T-helper 1 cell treated with Interleukin-12 subunit alpha and Interleukin-12 subunit beta and Interleukin-4 antibody, amounts not matched to agents 30 ng/mL and 1 ng/mL, for 36 hours (primary cell): Measurements from ENCODE around the gene PRKCD. TPM values are rescaled to one million over a fixed set of nuclear protein-coding genes. Genes with fewer than 3 reads are reported as not detected.

Source experiments
- intact Hi-C: fragments of 100-400 bp; cut with micrococcal nuclease; formaldehyde crosslinking; loops from one replicate; pipeline ENCODE4 v1.15.1; 2024
- total RNA-seq: library from RNA; stranded (reverse); gene quantifications from 2 replicates; pipeline ENCODE4 v1.2.3, GENCODE V29; 2022

Gene PRKCD
- total RNA-seq, 1 donor from 2014 or later: 27.5 TPM

DNA sequence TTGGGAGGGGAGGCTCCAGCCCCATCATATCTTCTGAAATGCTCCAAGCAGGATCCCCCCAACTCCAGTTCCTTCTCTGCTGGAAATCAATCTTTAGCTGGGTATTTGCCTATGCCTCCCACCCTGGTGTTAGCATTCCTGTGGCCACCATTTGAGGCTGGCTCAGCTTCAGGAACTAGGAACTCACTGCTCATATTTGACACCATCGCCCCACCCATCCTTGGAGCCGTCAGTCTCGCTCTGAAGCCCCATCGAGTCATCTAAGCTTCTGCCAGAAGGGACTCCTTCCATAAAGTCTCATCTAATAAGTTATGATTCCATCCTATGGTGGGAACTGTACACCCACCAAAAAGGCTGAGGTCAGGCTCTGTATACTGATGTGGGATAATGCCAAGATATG is 26.4 kb downstream of the PRKCD start:
- intact Hi-C loops: no loop called here

DNA sequence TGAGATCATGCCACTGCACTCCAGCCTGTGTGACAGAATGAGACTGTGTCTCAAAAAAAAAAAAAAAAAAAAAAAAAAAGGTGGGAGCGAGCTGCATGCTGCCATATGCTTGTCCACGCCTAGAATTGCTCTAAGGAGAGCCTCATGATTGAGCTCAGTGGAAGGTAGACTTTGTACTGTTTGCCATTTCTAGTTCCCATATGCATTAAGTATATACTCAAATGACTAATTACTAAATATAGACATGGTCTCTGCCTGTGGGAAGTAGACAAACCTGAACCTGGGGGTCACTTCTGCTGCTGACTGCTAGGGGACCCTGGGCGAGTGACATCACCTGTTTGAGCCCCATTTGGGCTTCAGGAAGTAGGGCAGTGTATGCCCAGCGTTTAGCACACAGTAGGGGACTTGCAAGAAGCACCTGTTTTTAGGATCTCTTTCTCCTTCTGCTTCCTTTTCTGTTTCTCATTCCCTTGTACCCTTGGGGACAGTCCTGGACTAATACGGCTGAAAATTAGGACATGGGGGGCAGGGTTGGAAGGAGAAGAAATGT is 27.2 kb downstream of the PRKCD start:
- intact Hi-C loops: no loop called here

DNA sequence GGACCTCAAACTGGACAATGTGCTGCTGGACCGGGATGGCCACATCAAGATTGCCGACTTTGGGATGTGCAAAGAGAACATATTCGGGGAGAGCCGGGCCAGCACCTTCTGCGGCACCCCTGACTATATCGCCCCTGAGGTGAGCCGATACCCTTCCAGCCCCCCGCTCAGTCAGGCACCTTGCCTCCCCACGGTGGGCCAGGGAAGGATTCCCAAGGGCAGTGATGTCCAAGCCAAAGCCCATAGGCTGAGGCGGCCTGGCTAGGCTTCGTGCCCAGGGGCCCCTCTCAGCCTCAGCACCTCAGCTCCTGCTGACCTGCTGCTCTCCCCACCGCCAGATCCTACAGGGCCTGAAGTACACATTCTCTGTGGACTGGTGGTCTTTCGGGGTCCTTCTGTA is 27.7 kb downstream of the PRKCD start:
- intact Hi-C loops: no loop called here

DNA sequence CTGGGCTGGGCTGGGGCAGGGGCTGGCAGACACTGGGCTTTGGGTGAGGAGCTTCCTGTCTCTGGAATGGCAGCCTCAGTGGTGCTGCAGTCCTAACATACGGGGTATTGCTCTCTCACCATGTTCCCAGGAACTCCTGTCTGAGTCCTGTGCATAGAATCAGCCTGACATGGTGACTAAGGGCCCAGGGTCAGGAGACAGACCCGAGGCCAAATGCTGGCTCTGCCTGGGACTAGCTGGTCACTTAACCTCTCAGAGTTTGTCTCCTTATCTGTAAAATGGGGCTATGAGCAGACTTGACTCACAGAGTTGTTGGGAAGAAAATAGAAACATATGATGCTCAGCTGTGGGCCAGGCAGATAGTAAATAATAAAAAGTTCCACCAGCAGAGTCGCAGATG is 28.3 kb downstream of the PRKCD start:
- intact Hi-C loops: no loop called here

DNA sequence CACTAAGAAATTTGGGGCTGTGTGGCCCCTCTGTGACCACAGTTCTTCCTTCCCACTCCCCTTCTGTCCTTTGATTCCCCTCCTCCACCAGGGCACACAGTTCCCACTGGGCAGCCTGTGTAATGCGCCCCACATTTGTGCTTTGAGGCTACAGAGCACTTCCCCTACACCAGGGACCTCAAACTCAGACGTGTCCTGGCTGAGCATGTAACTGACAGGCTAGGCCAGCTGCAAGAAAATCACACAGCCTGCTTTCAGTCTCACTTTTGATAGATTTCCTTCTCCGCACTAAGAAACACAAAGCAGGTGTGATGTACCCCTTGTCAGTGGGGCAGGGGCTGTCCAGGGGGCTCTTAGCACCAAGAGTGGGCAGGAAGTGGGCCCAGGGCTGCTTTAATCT is 29.6 kb downstream of the PRKCD start:
- intact Hi-C loops: no loop called here

DNA sequence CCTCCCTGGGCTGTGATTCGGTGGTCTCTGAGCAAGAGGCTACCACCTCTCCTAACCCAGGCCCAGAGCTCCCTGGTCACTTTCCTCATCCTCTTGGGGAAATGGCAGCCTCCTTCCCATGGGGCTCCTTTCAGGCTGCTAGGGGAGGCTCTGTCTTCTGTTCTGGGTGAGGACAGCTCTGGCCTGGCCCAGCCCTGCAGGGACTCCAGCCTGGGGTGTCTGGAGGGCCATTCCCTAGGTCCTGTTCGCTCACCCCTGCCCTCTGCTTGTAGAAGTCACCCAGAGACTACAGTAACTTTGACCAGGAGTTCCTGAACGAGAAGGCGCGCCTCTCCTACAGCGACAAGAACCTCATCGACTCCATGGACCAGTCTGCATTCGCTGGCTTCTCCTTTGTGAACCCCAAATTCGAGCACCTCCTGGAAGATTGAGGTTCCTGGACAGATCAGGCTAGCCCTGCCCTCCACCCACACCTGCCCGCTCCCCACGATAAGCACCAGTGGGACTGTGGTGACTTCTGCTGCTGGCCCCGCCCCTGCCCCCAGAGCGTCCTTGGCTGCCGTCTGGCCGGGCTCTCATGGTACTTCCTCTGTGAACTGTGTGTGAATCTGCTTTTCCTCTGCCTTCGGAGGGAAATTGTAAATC is 30.9 kb downstream of the PRKCD start:
- intact Hi-C loops: no loop called here

DNA sequence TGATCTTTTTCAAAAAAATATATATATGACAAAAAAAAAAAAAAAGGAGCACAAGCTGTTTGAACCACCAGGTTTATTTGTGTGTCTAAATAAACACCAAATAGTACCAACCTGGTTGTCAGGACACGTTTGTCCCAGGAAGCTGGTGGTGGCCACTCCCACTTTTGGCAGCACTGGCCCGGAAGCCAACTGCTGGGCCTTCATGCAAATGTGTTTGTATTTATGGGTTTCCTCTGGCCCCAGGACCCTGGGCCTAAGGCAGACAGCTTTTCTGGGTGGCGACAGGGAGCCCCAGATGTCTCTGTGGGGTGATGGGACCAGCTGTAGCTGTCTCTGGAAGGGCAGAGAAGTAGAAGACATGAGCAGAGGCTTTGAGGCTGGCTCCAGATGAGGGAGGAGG is 31.6 kb downstream of the PRKCD start:
- intact Hi-C loops: no loop called here

DNA sequence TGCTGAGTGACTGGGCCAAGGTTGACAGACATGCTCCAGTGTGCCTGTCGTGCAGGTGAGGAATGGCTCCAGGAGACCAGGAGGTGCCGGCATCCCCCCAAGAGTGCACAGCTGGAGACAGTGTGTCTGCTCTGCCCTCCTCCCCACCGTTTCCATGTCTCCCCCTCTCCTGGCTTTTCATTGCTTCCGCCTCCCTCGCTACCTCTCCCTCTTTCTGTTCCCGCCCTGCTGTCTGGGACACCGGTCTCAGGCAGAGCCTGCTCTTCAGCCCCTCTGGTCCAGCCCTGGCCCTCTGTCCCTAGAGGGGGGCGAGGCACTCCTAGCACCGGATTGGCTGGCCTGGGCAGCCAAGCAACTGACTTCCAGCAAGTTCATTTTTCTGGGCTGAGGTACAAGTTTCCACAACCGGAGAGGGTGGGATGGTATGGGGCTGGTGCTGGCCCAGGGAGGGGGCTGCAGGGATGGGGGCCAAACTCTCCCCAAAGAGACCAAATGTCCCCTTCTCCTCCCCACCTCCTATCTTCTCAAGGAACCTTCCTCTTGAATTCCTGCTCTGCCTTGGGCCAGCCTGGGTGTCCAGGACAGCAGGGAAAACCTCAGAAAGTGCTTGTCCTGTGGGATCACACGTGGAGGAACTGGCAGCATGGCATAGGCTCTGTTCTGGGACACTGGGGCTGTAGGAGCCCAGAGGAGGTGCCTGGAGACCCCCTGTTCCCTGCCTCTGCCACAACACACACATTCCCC is 32.6 kb downstream of the PRKCD start:
- intact Hi-C loops: no loop called here

DNA sequence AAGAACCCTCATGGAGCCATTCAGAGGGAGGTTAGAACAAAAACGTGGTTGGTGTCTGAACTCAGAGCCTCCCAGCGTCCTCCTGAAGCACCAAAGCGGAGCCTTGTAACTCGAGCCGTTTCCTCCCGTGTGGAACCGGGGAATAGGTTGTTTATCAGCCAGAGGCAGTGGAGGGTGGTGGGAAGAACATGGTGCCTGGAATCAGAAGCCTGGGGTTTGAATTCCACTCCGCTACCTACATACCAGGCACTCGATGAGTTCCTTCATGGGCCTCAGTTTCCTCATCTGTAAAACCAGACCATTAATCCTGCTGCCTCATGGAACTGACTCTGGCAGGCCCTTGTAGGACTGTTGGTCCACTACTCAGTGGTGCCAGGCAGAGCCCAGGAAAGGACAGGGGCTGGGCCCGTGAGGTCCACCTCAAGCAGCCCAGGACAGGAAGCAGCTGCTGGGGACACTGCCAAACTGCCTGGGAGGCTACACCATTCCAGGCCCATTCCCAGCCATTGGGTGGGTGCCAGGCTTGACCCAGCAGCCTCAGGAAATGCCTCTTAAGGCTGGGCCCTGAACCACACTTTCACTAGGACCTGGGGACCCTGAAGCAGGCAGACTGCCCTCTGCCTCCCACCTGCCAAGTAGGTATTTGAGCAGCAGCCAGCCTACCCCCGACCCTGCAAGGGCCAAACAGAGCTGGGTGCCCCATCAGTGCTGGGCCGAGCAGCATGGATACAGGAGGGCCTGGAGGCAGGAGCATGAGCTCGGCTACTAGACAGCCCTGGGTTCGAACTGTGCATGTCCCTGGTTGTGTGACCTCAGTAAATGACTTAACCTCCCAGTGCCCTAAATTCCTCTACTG is 33.4 kb downstream of the PRKCD start:
- intact Hi-C loops: no loop called here

DNA sequence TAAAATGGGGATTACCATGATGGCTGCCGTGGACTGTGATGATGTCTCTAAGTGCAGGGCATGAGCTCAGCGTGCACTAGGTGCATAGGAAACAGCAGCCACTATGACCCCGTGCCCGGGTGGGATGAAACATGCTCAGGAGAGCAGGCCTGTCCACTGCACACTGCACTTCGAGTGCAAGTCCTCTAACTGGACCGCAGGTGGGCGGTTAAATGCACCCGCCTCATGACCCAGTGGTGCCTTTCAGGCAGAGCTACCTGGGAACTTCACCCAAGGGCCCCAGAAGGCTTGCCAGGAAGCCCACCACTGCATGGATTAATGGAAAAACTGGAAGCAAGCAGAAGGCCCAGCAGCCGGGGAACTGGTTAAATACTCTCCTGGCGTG is 34.0 kb downstream of the PRKCD start:
- intact Hi-C loops: no loop called here

DNA sequence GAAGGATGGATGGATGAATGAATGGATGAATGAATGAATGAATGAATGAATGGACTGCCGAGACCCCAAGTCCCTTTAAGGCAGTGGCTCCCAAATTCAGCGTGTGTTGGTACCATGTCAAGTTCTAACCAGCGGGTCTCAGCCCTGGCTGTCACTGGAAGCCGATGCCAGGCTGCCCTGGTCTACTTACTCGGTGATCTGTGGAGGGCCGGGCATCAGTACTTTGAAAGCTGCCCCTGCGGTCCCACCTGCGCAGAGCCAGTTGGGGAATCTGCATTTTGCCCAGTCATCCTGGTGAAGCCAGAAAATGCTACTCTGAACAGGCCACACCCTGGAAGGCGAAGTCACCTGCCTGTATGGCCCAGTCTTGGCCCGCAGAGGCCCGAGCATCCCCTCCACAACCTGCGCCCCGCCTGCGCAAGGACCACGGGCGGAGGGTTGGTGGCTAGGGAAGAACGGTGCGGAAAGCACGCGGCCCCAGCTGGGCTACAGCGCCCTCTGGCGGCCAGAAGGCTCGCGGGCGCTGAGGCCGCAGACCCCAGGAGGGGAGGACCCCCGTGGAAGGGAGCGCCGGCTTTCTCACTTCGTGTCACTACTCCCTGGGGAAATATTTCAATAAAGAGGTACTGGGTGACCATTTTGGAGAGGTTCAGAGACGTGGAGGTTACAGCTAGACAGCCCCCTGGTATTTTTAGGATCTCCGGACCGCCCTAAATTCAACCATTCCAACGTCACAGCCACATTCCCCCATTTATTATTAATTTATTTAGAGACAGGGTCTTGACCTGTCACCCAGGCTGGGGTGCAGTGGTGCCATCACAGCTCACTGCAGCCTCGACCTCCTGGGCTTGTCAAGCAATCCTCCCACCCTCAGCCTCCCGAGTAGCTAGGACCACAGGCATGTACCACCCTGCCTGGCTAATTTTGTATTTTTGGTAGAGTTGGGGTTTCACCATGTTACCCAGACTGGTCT is 34.9 kb downstream of the PRKCD start:
- intact Hi-C loops: loop anchor here (1.0 to 2.0 kb wide), 7 partner anchors 35 to 454 kb away; partner anchors contain the start of genes PRKCD and RFT1

DNA sequence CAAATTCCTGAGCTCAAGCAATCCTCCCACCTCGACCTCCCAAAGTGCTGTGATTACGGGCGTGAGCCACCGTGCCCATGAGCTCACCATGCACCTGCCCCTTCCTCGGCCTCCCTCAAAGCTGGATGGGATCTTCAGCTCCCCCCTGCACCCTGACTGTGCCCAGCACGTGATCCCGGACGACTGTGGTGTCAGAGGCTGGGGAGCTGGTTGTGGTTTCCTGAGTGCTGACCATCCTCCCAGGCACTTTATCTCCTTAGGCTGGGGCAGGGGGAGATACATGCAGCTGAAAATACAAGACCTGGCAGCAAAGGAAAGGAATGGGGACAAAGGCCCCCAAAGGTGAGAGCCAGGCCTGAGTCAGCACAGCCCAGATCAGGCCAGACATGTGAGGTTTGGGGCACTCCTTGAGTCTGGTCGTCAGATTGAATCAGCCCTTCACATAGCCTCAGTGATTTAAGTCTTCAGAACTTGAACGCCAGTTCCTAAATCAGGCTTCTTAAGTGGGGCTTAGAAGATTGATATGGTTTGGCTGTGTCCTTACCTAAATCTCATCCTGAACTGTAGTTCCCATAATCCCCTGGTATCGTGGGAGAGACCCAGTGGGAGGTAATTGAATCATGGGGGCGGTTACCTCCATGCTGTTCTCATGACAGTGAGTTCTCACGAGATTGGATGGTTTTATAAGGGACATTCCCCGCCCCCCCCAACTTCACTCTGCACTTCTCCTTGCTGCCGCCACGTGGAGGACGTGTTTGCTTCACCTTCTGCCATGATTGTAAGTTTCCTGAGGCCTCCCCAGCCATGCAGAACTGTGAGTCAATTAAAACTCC is 35.8 kb downstream of the PRKCD start:
- intact Hi-C loops: loop anchor here (1.0 to 2.0 kb wide), 7 partner anchors 36 to 454 kb away; partner anchors contain the start of genes PRKCD and RFT1

DNA sequence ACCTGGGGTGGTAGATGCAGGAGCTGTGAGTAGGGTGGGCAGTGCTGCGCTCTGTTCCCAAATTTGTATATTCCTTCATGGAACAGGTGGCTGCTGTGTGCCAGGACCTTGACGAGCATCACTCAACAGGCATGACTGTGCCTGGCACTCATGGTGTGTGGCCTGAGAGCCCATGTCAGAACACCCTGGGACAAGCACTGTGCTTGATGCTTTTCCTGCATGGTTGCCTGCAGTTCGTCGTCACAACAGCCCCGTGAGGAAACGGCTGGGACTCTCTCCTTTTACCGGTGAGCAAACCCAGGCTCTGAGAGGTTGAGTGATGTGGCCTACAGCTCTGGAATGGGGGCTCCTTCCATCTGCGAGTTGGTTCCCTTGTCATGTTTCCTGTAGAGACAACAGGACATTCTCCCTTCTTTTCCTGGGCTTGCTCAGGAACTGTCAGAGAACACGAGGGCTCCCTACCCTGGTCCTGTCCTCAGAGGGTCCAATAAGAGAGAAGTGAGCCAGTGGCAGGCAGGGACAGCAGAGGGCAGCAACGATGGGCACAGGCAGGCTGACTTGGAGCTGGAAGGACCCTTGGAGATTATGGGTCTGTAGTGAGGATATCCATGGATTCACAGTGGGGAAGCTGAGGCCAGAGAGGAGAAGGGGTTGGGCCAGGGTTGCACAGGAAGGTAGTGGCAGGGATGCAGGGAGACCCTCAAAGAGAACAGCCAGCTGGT is 37.4 kb downstream of the PRKCD start:
- intact Hi-C loops: no loop called here

DNA sequence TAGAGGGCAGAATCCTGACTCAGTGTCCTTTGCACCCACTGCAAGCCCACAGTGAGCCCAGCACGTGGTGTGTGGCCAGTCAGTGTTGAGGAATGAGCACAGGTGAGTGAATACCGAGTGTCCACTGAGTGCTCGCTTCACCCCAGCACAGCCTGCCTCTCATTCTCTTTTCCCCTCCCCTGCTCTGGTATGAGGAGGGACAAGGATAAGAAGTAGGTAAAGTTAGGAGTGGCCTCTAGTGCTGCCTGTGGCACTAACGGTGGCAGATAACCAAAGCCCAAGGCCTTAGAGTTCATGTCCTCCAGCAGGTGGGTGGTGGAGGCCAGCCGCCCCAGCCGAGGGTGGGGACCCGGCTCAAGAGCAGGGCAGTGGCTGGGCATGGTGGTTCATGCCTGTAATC is 38.0 kb downstream of the PRKCD start:
- intact Hi-C loops: no loop called here

DNA sequence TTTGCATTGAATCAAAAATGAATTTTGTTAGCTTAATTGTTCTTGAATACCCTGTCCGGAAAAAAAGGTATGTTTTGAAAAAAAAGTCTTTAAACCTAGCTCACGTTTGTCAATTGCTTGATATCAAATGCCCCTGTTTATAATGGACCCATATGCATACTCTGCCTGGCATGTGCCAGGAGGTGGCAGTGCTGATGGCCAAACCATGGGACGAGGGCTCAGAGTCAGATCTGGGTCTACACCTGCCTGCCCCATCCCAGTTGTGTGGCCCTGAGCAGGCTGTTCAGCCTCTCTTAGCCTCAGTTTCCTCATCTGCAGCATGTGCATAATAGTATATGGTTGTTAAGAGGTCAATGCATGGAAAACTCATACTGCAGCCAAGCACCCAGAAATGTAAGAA is 38.8 kb downstream of the PRKCD start:
- intact Hi-C loops: no loop called here

DNA sequence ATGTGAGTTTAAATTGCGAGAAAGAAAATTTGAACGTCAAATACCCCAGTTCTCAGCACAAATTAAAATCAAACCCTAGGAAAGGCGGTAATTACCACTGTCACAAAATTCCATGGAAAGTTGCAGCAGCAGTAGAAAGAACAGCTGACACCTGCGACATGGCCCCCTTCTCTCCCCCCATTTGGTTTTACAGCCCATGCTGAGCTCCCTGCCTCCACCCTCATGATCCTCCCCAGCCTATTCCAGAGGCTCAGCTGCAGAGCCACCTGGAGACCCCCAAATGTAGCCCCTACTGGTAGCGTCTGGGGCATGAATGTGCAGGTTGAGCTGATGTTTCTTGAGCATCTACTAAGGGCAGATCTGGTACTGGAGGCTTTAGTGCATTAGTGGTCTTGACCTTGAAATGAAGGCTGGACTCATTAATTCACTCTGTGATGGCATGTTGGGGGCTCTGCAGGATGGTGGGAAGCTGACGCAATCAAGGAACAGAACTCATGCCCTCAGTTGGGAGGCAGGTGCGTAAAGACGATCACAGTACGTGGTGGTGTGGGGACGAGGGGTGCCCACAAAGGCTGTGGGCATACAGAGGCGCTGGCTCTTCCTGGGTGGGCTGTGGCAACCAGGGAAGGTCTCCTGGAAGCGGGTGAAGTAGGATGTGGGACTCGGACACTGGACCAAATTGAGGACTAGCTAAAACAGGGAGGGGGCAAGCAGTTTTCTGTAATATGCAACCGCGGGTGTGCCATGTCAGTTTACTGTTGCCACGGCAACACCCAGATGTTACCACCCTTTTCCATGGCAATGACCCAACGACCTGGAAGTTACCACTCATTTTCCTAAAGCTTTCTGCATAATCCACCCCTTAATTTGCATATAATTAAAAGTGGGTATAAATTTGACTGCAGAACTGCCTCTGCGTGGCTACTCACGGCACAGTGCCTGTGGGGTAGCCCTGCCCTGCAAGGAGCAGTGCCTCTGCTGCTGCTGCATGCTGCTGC is 39.8 kb downstream of the PRKCD start:
- intact Hi-C loops: no loop called here

DNA sequence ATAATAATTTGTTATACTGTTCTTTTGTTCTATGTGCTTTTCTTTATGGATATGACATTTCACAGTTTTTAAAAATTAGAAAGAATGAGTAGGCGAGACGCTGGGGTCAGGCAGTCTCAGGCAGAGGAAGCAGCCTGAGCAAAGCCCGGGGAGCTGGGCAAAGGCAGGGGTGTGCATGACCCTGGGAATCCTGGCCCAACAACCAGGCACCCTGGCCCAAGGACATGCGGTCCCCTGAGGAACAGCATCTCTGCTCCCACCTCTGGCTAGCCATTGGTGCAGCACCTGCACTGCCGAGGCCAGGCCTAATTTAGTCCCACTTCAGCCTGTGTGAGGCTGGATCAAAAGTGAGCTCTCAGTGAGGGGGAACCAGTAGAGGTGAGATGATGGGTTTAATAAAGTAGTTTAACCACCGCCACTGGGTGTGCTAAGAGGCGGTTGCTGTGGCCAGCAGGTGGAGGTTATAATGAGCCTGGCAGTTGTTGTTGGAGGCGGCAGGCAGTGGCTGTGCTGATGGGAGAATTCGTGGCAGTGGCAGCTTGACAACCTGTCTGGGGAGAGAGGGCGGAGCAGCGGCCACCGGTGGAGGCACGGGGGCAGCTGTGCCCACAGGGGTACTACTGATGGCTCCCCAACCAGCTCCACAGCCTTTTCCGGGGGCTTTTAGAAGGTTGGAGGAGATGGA is 41.5 kb downstream of the PRKCD start:
- intact Hi-C loops: no loop called here
